Liver (tissue), 9 donors: Measurements from ENCODE around the gene NAA40. TPM values are rescaled to one million over a fixed set of nuclear protein-coding genes. Genes with fewer than 3 reads are reported as not detected.

Source experiments
- DNase-seq: peaks from one replicate; pipeline ENCODE4 v3.0.0-alpha.2; 2017; ENCODE audit warnings: low spot score
- H3K27ac ChIP-seq, 2 donors: one replicate each; pipeline ENCODE4 v1.7.0; 2013; ENCODE audit warnings: inconsistent platforms in 2 of 2, low read length in 2 of 2, control low read depth in 1 of 2, low read depth in 1 of 2, mild to moderate bottlenecking in 1 of 2
- H3K27me3 ChIP-seq, 4 donors: one replicate each; pipeline versions ENCODE4 v1.6.1 to v1.7.0; 2013; ENCODE audit warnings: low read length in 3 of 4, inconsistent platforms in 1 of 4, mild to moderate bottlenecking in 1 of 4, moderate library complexity in 1 of 4; ENCODE audit not compliant: control insufficient read depth in 4 of 4, insufficient read depth in 4 of 4
- H3K36me3 ChIP-seq, 4 donors: one replicate each; pipeline versions ENCODE4 v1.6.1 to v1.7.0; 2013; ENCODE audit warnings: low read length in 3 of 4, mild to moderate bottlenecking in 3 of 4, low read depth in 1 of 4, moderate library complexity in 1 of 4; ENCODE audit not compliant: control insufficient read depth in 4 of 4, insufficient read depth in 3 of 4
- H3K4me1 ChIP-seq, 4 donors: one replicate each; pipeline versions ENCODE4 v1.6.1 to v1.7.0; 2013; ENCODE audit warnings: low read length in 3 of 4, mild to moderate bottlenecking in 3 of 4, moderate library complexity in 1 of 4; ENCODE audit not compliant: control insufficient read depth in 4 of 4, insufficient read depth in 4 of 4
- H3K4me3 ChIP-seq, 3 donors: one replicate each; pipeline versions ENCODE4 v1.6.1 to v1.7.0; 2013; ENCODE audit warnings: low read length in 3 of 3, control low read depth in 1 of 3, low read depth in 1 of 3, mild to moderate bottlenecking in 1 of 3
- H3K9ac ChIP-seq, 2 donors: one replicate each; pipeline ENCODE4 v1.7.0; 2013; ENCODE audit warnings: low read length in 2 of 2, mild to moderate bottlenecking in 2 of 2, moderate library complexity in 2 of 2, control low read depth in 1 of 2, low read depth in 1 of 2
- H3K9me3 ChIP-seq, 4 donors: one replicate each; pipeline versions ENCODE4 v1.6.1 to v1.7.0; 2013; ENCODE audit warnings: low read length in 3 of 4; ENCODE audit not compliant: control insufficient read depth in 4 of 4
- FOXA1 ChIP-seq: IDR thresholded peaks from 2 replicates; pipeline ENCODE4 v1.6.1; 2016; ENCODE audit warnings: antibody characterized with exemption
- FOXA2 ChIP-seq: IDR thresholded peaks from 2 replicates; pipeline ENCODE4 v1.6.1; 2016; ENCODE audit warnings: antibody characterized with exemption
- HNF4A ChIP-seq, 2 donors: conservative IDR thresholded peaks; 2 replicates each; pipeline ENCODE4 v1.6.1; 2016; ENCODE audit warnings: antibody characterized with exemption in 2 of 2, mild to moderate bottlenecking in 2 of 2
- HNF4G ChIP-seq: IDR thresholded peaks from 2 replicates; pipeline ENCODE4 v1.6.1; 2016; ENCODE audit warnings: antibody characterized with exemption
- JUND ChIP-seq, 2 donors: IDR thresholded peaks; 2 replicates each; pipeline ENCODE4 v1.6.1; 2016; ENCODE audit warnings: antibody characterized with exemption in 2 of 2
- RAD21 ChIP-seq, 2 donors: IDR thresholded peaks; 2 replicates each; pipeline ENCODE4 v1.6.1; 2016; ENCODE audit warnings: antibody characterized with exemption in 2 of 2, mild to moderate bottlenecking in 2 of 2
- RXRA ChIP-seq, 2 donors: IDR thresholded peaks; 2 replicates each; pipeline ENCODE4 v1.6.1; 2017 to 2018; ENCODE audit warnings: antibody characterized with exemption in 2 of 2, mild to moderate bottlenecking in 1 of 2
- SP1 ChIP-seq: IDR thresholded peaks from 2 replicates; pipeline ENCODE4 v1.6.1; 2018; ENCODE audit warnings: antibody characterized with exemption, mild to moderate bottlenecking
- YY1 ChIP-seq: IDR thresholded peaks from 2 replicates; pipeline ENCODE4 v1.6.1; 2016; ENCODE audit warnings: antibody characterized with exemption, mild to moderate bottlenecking
- WGBS: extraction: QIAGEN DNeasy Blood & Tissue Kit; methylation state at CpG from one replicate; pipeline ENCODE4 v1.1.7; 2013; 5-methylcytosine and 5-hydroxymethylcytosine counted together
- polyA plus RNA-seq, 2 donors: library from polyadenylated mRNA; stranded (reverse) in 1 of 2; unstranded in 1 of 2; fragments of 200-250 nt in 1 of 2; fragments of >200 nt in 1 of 2; fragmentation: Nextera tagmentation in 1 of 2; extraction: Ambion mirVana in 1 of 2; gene quantifications; one replicate each; pipeline versions ENCODE4 v1.2.1 to v1.2.3, GENCODE V29; 2013 to 2015
- total RNA-seq, 2 donors: library from RNA; depleted of rRNA; stranded (reverse); fragments of >200 nt; gene quantifications; one replicate each; pipeline ENCODE4 v1.2.3, GENCODE V29; 2014
- TF ChIP-seq, protein P1 (sequence below): IDR thresholded peaks from 2 replicates; pipeline ENCODE4 v1.6.1; 2016; ENCODE audit warnings: antibody characterized with exemption
- TF ChIP-seq, protein P2 (sequence below): fragments of 150-350 bp; IDR thresholded peaks from 2 replicates; pipeline ENCODE4 v1.5.1; 2017; ENCODE audit warnings: improper control_type of control experiment, low read depth, low read length; ENCODE audit not compliant: missing input control
- TF ChIP-seq, protein P3 (sequence below): IDR thresholded peaks from 2 replicates; pipeline ENCODE4 v1.6.1; 2016; ENCODE audit warnings: antibody characterized with exemption
- TF ChIP-seq, protein P4 (sequence below): IDR thresholded peaks from 2 replicates; pipeline ENCODE4 v1.6.1; 2016; ENCODE audit warnings: antibody characterized with exemption
- TF ChIP-seq, protein P5 (sequence below): IDR thresholded peaks from 2 replicates; pipeline ENCODE4 v1.6.1; 2016; ENCODE audit warnings: antibody characterized with exemption, mild to moderate bottlenecking
- donor health status: healthy.
- donor health status: healthy.
- donor health status: healthy.
- donor health status: healthy.
- donor health status: healthy.

NAA40 gene
- total and polyA plus RNA-seq, 4 donors: 3.0 to 7.3 (median 4.7) TPM

DNA sequence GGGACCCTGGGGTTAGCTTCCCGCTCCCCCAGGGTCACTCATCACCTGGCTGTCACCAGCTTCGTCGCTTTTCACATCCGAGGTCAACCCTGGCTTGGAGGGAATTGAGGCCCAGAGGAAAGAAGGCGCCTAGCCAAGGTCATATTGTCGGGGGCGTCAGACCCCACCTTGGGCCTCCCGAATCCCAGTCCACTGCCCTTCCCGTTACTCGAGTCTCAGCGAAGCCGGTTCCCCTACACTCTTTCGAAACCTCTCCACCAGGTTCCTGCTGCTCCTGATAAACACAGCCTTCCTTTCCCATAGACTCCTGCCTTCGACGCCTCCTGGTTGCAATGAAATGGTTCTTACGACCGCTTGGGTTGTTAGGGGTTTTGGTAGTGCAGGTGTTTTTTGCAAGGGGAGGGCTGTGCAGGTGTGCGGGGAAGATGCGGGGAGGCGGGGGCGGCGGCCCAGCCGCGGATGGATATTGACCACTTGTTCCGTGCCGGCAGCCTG lies 642 bp downstream of the NAA40 start:
- peak overlapping the region; percentile 18 to 31 for H3K27ac ChIP-seq
- no peaks in the 10 kb centered on the region for H3K9me3 ChIP-seq
- DNase-seq: no peak
- no peaks in the 10 kb centered on the region for H3K36me3 ChIP-seq
- peaks cover 3 to 16% (median 11%) of the 10 kb centered on the region in 4 donors for H3K4me1 ChIP-seq
- no peak for TF ChIP-seq RXRA (IDR thresholded peaks at IDR 0.05)
- TF ChIP-seq, protein P1, sequence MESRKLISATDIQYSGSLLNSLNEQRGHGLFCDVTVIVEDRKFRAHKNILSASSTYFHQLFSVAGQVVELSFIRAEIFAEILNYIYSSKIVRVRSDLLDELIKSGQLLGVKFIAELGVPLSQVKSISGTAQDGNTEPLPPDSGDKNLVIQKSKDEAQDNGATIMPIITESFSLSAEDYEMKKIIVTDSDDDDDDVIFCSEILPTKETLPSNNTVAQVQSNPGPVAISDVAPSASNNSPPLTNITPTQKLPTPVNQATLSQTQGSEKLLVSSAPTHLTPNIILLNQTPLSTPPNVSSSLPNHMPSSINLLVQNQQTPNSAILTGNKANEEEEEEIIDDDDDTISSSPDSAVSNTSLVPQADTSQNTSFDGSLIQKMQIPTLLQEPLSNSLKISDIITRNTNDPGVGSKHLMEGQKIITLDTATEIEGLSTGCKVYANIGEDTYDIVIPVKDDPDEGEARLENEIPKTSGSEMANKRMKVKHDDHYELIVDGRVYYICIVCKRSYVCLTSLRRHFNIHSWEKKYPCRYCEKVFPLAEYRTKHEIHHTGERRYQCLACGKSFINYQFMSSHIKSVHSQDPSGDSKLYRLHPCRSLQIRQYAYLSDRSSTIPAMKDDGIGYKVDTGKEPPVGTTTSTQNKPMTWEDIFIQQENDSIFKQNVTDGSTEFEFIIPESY: no peak
- no peak for TF ChIP-seq SP1
- TF ChIP-seq, protein P2, sequence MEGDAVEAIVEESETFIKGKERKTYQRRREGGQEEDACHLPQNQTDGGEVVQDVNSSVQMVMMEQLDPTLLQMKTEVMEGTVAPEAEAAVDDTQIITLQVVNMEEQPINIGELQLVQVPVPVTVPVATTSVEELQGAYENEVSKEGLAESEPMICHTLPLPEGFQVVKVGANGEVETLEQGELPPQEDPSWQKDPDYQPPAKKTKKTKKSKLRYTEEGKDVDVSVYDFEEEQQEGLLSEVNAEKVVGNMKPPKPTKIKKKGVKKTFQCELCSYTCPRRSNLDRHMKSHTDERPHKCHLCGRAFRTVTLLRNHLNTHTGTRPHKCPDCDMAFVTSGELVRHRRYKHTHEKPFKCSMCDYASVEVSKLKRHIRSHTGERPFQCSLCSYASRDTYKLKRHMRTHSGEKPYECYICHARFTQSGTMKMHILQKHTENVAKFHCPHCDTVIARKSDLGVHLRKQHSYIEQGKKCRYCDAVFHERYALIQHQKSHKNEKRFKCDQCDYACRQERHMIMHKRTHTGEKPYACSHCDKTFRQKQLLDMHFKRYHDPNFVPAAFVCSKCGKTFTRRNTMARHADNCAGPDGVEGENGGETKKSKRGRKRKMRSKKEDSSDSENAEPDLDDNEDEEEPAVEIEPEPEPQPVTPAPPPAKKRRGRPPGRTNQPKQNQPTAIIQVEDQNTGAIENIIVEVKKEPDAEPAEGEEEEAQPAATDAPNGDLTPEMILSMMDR: no peak
- TF ChIP-seq FOXA1: no peak
- TF ChIP-seq, protein P3, sequence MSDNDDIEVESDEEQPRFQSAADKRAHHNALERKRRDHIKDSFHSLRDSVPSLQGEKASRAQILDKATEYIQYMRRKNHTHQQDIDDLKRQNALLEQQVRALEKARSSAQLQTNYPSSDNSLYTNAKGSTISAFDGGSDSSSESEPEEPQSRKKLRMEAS: no peak
- TF ChIP-seq, protein P4, sequence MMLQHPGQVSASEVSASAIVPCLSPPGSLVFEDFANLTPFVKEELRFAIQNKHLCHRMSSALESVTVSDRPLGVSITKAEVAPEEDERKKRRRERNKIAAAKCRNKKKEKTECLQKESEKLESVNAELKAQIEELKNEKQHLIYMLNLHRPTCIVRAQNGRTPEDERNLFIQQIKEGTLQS: no peak
- no peak for TF ChIP-seq RAD21 (IDR thresholded peaks at IDR 0.05)
- 3% methylated on average over 26 of the region's 26 CpGs for WGBS
- H3K4me3 ChIP-seq: peak overlapping the region; percentile 47 to 73 (median 69)
- no peaks in the 10 kb centered on the region for H3K27me3 ChIP-seq
- peak overlapping the region; percentile 45 to 75 for H3K9ac ChIP-seq

DNA sequence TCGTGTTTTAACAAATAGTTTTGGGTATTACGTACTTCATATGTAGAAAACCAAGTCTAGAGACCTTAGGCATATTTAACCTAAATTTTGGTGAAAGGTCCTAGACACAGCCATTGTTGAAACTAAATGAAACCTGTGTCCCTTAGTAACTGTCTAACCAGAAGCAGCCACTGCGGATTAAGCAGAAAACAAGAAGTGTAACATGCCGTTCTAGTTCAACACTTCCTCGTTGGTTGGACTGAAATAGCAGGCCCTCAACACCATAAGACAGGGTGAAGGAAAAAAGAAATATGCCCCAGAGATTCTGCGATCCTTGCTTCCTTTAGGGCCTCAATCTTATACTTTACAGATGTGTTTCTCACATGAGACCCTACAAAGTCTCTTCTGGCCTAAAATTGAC lies 2.0 kb downstream of the NAA40 start:
- 84% methylated on average over 6 of the region's 6 CpGs for WGBS
- Histone ChIP-seq H3K9ac (no peak overlapping the region), H3K9me3 (no peaks in the 10 kb centered on the region), H3K27ac (no peak overlapping the region), H3K4me1 (peaks cover 9 to 28% (median 21%) of the 10 kb centered on the region in 4 donors), H3K27me3 (no peaks in the 10 kb centered on the region), H3K36me3 (no peaks in the 10 kb centered on the region), H3K4me3 (no peak overlapping the region)
- DNase-seq: no peak
- TF ChIP-seq FOXA2: no peak
- TF ChIP-seq HNF4G: no peak
- TF ChIP-seq JUND (IDR thresholded peaks at IDR 0.05): no peak
- TF ChIP-seq, protein P3: no peak
- TF ChIP-seq RAD21 (IDR thresholded peaks at IDR 0.05): no peak
- no peak for TF ChIP-seq YY1
- TF ChIP-seq, protein P4: no peak
- no peak for TF ChIP-seq HNF4A (conservative IDR thresholded peaks at IDR 0.05)
- TF ChIP-seq, protein P1: no peak
- TF ChIP-seq FOXA1: no peak
- TF ChIP-seq, protein P5, sequence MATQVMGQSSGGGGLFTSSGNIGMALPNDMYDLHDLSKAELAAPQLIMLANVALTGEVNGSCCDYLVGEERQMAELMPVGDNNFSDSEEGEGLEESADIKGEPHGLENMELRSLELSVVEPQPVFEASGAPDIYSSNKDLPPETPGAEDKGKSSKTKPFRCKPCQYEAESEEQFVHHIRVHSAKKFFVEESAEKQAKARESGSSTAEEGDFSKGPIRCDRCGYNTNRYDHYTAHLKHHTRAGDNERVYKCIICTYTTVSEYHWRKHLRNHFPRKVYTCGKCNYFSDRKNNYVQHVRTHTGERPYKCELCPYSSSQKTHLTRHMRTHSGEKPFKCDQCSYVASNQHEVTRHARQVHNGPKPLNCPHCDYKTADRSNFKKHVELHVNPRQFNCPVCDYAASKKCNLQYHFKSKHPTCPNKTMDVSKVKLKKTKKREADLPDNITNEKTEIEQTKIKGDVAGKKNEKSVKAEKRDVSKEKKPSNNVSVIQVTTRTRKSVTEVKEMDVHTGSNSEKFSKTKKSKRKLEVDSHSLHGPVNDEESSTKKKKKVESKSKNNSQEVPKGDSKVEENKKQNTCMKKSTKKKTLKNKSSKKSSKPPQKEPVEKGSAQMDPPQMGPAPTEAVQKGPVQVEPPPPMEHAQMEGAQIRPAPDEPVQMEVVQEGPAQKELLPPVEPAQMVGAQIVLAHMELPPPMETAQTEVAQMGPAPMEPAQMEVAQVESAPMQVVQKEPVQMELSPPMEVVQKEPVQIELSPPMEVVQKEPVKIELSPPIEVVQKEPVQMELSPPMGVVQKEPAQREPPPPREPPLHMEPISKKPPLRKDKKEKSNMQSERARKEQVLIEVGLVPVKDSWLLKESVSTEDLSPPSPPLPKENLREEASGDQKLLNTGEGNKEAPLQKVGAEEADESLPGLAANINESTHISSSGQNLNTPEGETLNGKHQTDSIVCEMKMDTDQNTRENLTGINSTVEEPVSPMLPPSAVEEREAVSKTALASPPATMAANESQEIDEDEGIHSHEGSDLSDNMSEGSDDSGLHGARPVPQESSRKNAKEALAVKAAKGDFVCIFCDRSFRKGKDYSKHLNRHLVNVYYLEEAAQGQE: no peak
